Peyer's patch (tissue), 4 donors: ENCODE data around the gene ACTR5.

Source experiments
- POLR2A ChIP-seq, 2 donors: fragments of 450-650 bp; IDR thresholded peaks; one replicate each; pipeline ENCODE4 v1.5.1; 2017; ENCODE audit warnings: antibody characterized with exemption in 2 of 2, mild to moderate bottlenecking in 2 of 2, moderate library complexity in 2 of 2
- TF ChIP-seq, protein P1 (sequence below), 6 experiments: fragments of 450-650 bp in 4 of 6; fragments of 200-600 bp in 2 of 6; sonication (generic) in 1 of 6; IDR thresholded peaks; one replicate each; pipeline ENCODE4 v1.5.1; 2017 to 2019; ENCODE audit warnings: antibody characterized with exemption in 6 of 6, mild to moderate bottlenecking in 3 of 6, moderate library complexity in 1 of 6

DNA sequence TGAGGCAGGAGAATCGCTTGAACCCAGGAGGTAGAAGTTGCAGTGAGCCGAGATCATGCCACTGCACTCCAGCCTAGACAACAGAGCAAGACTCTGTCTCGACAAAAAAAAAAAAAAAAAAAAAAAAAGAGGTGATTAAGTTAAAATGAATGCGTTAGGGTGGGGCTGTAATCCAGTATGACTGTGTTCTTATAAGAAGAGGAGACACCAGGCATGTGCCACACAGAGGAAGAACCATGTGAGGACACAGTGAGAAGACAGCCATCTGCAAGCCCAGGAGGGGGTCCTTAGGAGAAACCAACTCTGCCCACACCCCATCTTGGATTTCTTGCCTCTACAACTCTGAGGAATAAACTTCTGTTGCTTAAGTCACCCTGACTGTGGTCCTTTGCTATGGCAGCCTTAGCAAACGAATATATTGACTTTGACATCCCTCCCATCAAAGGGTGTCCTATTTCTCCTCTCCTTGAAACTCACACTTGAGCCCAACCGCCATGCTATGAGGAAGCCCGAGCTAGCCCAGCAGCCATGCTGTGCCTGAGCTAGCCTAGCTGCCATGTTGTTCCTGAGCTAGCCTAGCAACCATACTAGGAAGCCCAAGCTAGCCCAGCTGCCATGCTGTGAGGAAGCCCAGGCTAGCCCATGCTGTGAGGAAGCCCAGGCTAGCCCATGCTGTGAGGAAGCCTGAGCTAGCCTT, 41.4 kb downstream of the ACTR5 start:
- TF ChIP-seq, protein P1, sequence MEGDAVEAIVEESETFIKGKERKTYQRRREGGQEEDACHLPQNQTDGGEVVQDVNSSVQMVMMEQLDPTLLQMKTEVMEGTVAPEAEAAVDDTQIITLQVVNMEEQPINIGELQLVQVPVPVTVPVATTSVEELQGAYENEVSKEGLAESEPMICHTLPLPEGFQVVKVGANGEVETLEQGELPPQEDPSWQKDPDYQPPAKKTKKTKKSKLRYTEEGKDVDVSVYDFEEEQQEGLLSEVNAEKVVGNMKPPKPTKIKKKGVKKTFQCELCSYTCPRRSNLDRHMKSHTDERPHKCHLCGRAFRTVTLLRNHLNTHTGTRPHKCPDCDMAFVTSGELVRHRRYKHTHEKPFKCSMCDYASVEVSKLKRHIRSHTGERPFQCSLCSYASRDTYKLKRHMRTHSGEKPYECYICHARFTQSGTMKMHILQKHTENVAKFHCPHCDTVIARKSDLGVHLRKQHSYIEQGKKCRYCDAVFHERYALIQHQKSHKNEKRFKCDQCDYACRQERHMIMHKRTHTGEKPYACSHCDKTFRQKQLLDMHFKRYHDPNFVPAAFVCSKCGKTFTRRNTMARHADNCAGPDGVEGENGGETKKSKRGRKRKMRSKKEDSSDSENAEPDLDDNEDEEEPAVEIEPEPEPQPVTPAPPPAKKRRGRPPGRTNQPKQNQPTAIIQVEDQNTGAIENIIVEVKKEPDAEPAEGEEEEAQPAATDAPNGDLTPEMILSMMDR (IDR thresholded peaks at IDR 0.05), result no peak
- TF ChIP-seq POLR2A (IDR thresholded peaks at IDR 0.05), result no peak
